K562 (cell line): ENCODE data around the gene PALLD. TPM values are rescaled to one million over a fixed set of nuclear protein-coding genes. Genes with fewer than 3 reads are reported as not detected.
A peak's percentile ranks its signal among the peaks of the same experiment; 100 is the strongest.

Source experiments
- ARID3A ChIP-seq: IDR thresholded peaks from 2 replicates; pipeline ENCODE4 v1.6.1; 2012; ENCODE audit warnings: low read depth, low read length, improper control_type of control experiment, borderline replicate concordance
- DACH1 ChIP-seq: fragments of 450-650 bp; IDR thresholded peaks from 2 replicates; pipeline ENCODE4 v1.6.1; 2018; ENCODE audit not compliant: partially characterized antibody
- LEF1 ChIP-seq: fragments of 450-650 bp; IDR thresholded peaks from 2 replicates; pipeline ENCODE4 v1.6.1; 2016; ENCODE audit warnings: mild to moderate bottlenecking
- MEF2D ChIP-seq: conservative IDR thresholded peaks from 2 replicates; pipeline ENCODE4 v1.6.1; 2016; ENCODE audit warnings: low read depth, missing genetic modification characterization, missing compliant biosample characterization
- NCOA6 ChIP-seq: fragments of 450-650 bp; IDR thresholded peaks from 2 replicates; pipeline ENCODE4 v1.6.1; 2017; ENCODE audit warnings: mild to moderate bottlenecking
- PBX2 ChIP-seq, 2 experiments: IDR thresholded peaks in 1 of 2; conservative IDR thresholded peaks in 1 of 2; 2 replicates each; pipeline ENCODE4 v1.6.1; 2016; ENCODE audit warnings: low read depth in 2 of 2, mild to moderate bottlenecking in 1 of 2, missing compliant biosample characterization in 1 of 2, missing genetic modification characterization in 1 of 2, moderate library complexity in 1 of 2
- TARDBP ChIP-seq: fragments of 450-650 bp; IDR thresholded peaks from 2 replicates; pipeline ENCODE4 v1.6.1; 2016
- YBX1 ChIP-seq: fragments of 450-650 bp; IDR thresholded peaks from 2 replicates; pipeline ENCODE4 v1.7.1; 2016; ENCODE audit warnings: mild to moderate bottlenecking
- ZNF174 ChIP-seq: fragments of 250-450 bp; sonication (Bioruptor Pico); IDR thresholded peaks from 2 replicates; pipeline ENCODE4 v1.4.0; 2020; ENCODE audit warnings: mild to moderate bottlenecking
- polyA plus RNA-seq, 8 experiments: library from polyadenylated mRNA; depleted of rRNA in 4 of 8; stranded (reverse) in 5 of 8; unstranded in 3 of 8; fragments of >200 nt; fragmentation: Nextera tagmentation in 2 of 8; fragmentation: Illumina TruSeq in 1 of 8; extraction: Ambion mirVana in 2 of 8; extraction: Trizol in 1 of 8; gene quantifications; 2 replicates each; pipeline versions ENCODE4 v1.2.1 to v1.2.3, GENCODE V29; 2011 to 2014; ENCODE audit warnings: inconsistent platforms in 1 of 8, missing spikeins in 1 of 8
- total RNA-seq, 7 experiments: library from RNA; depleted of rRNA in 6 of 7; stranded (reverse); fragments of >200 nt in 6 of 7; fragmentation: Illumina TruSeq in 2 of 7; extraction: Trizol in 2 of 7; gene quantifications; 2 replicates each; pipeline versions ENCODE4 v1.2.1 to v1.2.3, GENCODE V29; 2011 to 2021; ENCODE audit warnings: low replicate concordance in 1 of 7

The PALLD gene
- total and polyA plus RNA-seq, 9 of the 15 experiments (the other 6 are each of a cell fraction or from before 2014, with no cell fraction given), result 0.01 to 0.35 (median 0.06) TPM; not detected in 3

- TF ChIP-seq YBX1, result no peak
- TF ChIP-seq LEF1, result peak; percentile 73; the same call in 1 of the 2 replicates
- TF ChIP-seq MEF2D (tag), result 0 out of 2 replicates have a peak, but pooled peaks have one; percentile 48
- no peak for TF ChIP-seq NCOA6
- TF ChIP-seq ARID3A, result peak; percentile 31; the same call in 1 of the 2 replicates
- no peak for TF ChIP-seq ZNF174 (CRISPR knock-in tag)
- peak; percentile 17 for TF ChIP-seq DACH1
- no peak for TF ChIP-seq PBX2 (CRISPR knock-in tag; IDR thresholded peaks at IDR 0.05; ENCODE audit: low read depth)
- TF ChIP-seq PBX2 (tag; conservative IDR thresholded peaks at IDR 0.05; ENCODE audit: low read depth), result peak; percentile 97
- no peak for TF ChIP-seq TARDBP
Measured at GRCh38 chr4:168451744-168452390, 45.0 kb upstream of the PALLD start (continued).
